ENCODE results near the gene TOM1L2.

The TOM1L2 gene

GRCh38 chr17:17798010-17798556, 174.1 kb downstream of the TOM1L2 start:
- no peak for DNase-seq

GRCh38 chr17:17797119-17797809, 174.9 kb downstream of the TOM1L2 start:
- no peak for DNase-seq

DNA sequence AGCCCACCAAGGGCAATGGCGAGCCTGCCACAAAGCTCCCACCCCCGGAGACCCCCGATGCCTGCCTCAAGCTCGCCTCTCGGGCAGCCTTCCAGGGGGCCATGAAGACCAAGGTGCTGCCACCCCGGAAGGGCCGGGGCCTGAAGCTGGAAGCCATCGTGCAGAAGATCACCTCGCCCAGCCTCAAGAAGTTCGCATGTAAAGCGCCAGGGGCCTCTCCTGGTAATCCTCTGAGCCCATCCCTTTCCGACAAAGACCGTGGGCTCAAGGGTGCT, 175.5 kb downstream of the TOM1L2 start:
- DNase-seq = no peak

DNA sequence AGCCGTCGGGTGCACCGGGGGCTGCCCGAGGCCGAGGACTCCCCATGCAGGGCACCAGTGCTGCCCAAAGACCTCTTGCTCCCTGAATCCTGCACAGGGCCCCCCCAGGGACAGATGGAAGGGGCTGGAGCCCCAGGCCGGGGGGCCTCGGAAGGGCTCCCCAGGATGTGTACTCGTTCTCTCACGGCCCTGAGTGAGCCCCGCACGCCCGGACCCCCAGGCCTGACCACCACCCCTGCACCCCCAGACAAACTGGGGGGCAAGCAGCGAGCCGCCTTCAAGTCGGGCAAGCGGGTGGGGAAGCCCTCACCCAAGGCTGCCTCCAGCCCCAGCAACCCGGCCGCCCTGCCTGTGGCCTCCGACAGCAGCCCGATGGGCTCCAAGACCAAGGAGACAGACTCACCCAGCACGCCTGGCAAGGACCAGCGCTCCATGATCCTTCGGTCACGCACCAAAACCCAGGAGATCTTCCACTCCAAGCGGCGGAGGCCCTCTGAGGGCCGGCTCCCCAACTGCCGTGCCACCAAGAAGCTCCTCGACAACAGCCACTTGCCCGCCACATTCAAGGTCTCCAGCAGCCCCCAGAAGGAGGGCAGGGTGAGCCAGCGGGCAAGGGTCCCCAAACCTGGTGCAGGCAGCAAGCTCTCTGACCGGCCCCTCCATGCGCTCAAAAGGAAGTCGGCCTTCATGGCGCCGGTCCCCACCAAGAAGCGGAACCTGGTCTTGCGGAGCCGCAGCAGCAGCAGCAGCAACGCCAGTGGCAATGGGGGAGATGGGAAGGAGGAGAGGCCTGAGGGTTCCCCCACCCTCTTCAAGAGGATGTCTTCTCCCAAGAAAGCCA, 176.0 kb downstream of the TOM1L2 start:
- DNase-seq = no peak

GRCh38 chr17:17795296-17795695, 176.9 kb downstream of the TOM1L2 start:
- no peak for DNase-seq

DNA sequence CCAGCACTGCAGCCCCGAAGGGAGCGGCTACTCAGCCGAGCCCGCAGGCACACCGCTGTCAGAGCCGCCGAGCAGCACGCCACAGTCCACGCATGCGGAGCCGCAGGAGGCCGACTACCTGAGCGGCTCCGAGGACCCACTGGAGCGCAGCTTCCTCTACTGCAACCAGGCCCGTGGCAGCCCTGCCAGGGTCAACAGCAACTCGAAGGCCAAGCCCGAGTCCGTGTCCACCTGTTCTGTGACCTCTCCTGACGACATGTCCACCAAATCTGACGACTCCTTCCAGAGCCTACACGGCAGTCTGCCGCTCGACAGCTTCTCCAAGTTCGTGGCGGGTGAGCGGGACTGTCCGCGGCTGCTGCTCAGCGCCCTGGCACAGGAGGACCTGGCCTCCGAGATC, 177.8 kb downstream of the TOM1L2 start:
- DNase-seq = no peak
